Calu3 (cell line): ENCODE results near the gene GRIK4. TPM values are rescaled to one million over a fixed set of nuclear protein-coding genes. Genes with fewer than 3 reads are reported as not detected.

Experiments used
- BruUV-seq: library from RNA; stranded (reverse); fragments of 400-500 nt; replicated peaks from 2 replicates; lab custom pipeline; 2021; lab: Mats Ljungman, UMichigan
- CTCF ChIA-PET: fragments of 300-600 bp; sonication (Branson Sonifier 250); formaldehyde crosslinking; loops from one replicate; lab custom pipeline; 2022; ENCODE audit warnings: antibody characterized with exemption; lab: Charles Lee
- DNase-seq: peaks from one replicate; pipeline ENCODE4 v3.0.0; 2022
- H3K27ac Mint-ChIP-seq: one replicate; pipeline ENCODE4 v1.8.0; 2022; ENCODE audit warnings: mixed read lengths; ENCODE audit not compliant: unreplicated experiment
- H3K27me3 Mint-ChIP-seq: one replicate; pipeline ENCODE4 v1.8.0; 2022; ENCODE audit warnings: mixed read lengths; ENCODE audit not compliant: unreplicated experiment
- H3K36me3 Mint-ChIP-seq: one replicate; pipeline ENCODE4 v1.8.0; 2022; ENCODE audit warnings: mild to moderate bottlenecking, moderate library complexity, mixed read lengths; ENCODE audit not compliant: insufficient read depth, unreplicated experiment
- H3K4me1 Mint-ChIP-seq: one replicate; pipeline ENCODE4 v1.8.0; 2022; ENCODE audit warnings: mild to moderate bottlenecking, low read depth, mixed read lengths; ENCODE audit not compliant: unreplicated experiment
- H3K4me3 Mint-ChIP-seq: one replicate; pipeline ENCODE4 v1.8.0; 2022; ENCODE audit warnings: mild to moderate bottlenecking, low read depth, moderate library complexity, mixed read lengths; ENCODE audit not compliant: unreplicated experiment
- H3K9me3 Mint-ChIP-seq: one replicate; pipeline ENCODE4 v1.8.0; 2022; ENCODE audit warnings: low read depth, mixed read lengths; ENCODE audit not compliant: unreplicated experiment
- intact Hi-C: fragments of 100-400 bp; cut with micrococcal nuclease; formaldehyde crosslinking; loops from one replicate; pipeline ENCODE4 v1.10.0; 2022; ENCODE audit not compliant: unreplicated experiment
- total RNA-seq: library from RNA; stranded (reverse); gene quantifications from 2 replicates; pipeline ENCODE4 v1.2.3, GENCODE V29; 2022
- TF ChIP-seq, protein P1 (sequence below): fragments of 200-600 bp; IDR thresholded peaks from one replicate; pipeline ENCODE4 v1.8.0; 2022; ENCODE audit warnings: antibody characterized with exemption; ENCODE audit not compliant: unreplicated experiment

Gene GRIK4
- total RNA-seq, 1 experiment from 2014 or later: not detected

DNA sequence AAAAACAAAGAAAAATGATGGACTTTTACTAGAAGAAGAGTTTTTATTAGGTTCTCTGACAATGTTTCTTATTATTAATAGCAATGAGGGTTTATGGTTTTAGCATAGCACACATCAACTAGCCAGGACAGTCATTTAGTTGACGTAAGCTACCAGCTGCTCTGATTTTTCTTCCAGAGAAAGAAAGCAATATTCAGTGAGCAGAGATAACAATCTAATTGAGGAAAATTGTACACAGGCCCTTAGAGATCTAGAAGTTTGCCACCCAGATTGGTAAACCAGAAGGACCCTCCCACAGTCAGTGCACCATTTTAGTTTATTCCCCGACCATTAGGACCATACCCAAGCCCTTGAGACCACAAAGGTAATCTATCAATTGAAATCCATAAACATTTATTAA lies 483.6 kb downstream of the GRIK4 start:
- DNase-seq: no peak
- intact Hi-C loops: no loop called here

GRCh38 chr11:120996973-120997372 lies 485.4 kb downstream of the GRIK4 start:
- H3K36me3 Mint-ChIP-seq: no peaks in the 10 kb centered on the region
- BruUV-seq: no TSS peak
- CTCF ChIA-PET: no interaction called here
- no peak overlapping the region for H3K4me3 Mint-ChIP-seq
- no peaks in the 10 kb centered on the region for H3K9me3 Mint-ChIP-seq
- H3K27ac Mint-ChIP-seq: no peak overlapping the region
- TF ChIP-seq, protein P1, sequence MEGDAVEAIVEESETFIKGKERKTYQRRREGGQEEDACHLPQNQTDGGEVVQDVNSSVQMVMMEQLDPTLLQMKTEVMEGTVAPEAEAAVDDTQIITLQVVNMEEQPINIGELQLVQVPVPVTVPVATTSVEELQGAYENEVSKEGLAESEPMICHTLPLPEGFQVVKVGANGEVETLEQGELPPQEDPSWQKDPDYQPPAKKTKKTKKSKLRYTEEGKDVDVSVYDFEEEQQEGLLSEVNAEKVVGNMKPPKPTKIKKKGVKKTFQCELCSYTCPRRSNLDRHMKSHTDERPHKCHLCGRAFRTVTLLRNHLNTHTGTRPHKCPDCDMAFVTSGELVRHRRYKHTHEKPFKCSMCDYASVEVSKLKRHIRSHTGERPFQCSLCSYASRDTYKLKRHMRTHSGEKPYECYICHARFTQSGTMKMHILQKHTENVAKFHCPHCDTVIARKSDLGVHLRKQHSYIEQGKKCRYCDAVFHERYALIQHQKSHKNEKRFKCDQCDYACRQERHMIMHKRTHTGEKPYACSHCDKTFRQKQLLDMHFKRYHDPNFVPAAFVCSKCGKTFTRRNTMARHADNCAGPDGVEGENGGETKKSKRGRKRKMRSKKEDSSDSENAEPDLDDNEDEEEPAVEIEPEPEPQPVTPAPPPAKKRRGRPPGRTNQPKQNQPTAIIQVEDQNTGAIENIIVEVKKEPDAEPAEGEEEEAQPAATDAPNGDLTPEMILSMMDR: no peak
- H3K27me3 Mint-ChIP-seq: no peaks in the 10 kb centered on the region
- H3K4me1 Mint-ChIP-seq: no peaks in the 10 kb centered on the region
- DNase-seq: no peak
- intact Hi-C loops: no loop called here

More for the DNA sequence above, 483.6 kb downstream of the GRIK4 start:
- H3K27me3 Mint-ChIP-seq: no peaks in the 10 kb centered on the region
- H3K9me3 Mint-ChIP-seq: no peaks in the 10 kb centered on the region
- H3K4me1 Mint-ChIP-seq: no peaks in the 10 kb centered on the region
- no peaks in the 10 kb centered on the region for H3K36me3 Mint-ChIP-seq
- CTCF ChIA-PET: no interaction called here
- H3K27ac Mint-ChIP-seq: no peak overlapping the region
- TF ChIP-seq, protein P1: no peak
- H3K4me3 Mint-ChIP-seq: no peak overlapping the region
- no TSS peak for BruUV-seq

- no peaks in the 10 kb centered on the region for H3K27me3 Mint-ChIP-seq
- no peaks in the 10 kb centered on the region for H3K4me1 Mint-ChIP-seq
- DNase-seq: no peak
- intact Hi-C loops: no loop called here
- CTCF ChIA-PET: no interaction called here
- H3K4me3 Mint-ChIP-seq: no peak overlapping the region
- H3K9me3 Mint-ChIP-seq: no peaks in the 10 kb centered on the region
- H3K27ac Mint-ChIP-seq: no peak overlapping the region
- TF ChIP-seq, protein P1: no peak
- BruUV-seq: no TSS peak
- no peaks in the 10 kb centered on the region for H3K36me3 Mint-ChIP-seq
Measured at GRCh38 chr11:120998581-120998980, 487.0 kb downstream of the GRIK4 start.

GRCh38 chr11:121004206-121004840 lies 492.8 kb downstream of the GRIK4 start:
- intact Hi-C loops: no loop called here
- TF ChIP-seq, protein P1: no peak
- Mint-ChIP-seq H3K27ac (no peak overlapping the region), H3K4me1 (no peaks in the 10 kb centered on the region), H3K36me3 (no peaks in the 10 kb centered on the region), H3K9me3 (peaks cover 3% of the 10 kb centered on the region), H3K27me3 (peaks cover 11% of the 10 kb centered on the region), H3K4me3 (no peak overlapping the region)
- DNase-seq: no peak
- CTCF ChIA-PET: no interaction called here
- no TSS peak for BruUV-seq
